Activated CD4-positive, alpha-beta T cell treated with anti-CD3 and anti-CD28 coated beads for 36 hours (primary cell): ENCODE results near the gene ANO6. TPM values are rescaled to one million over a fixed set of nuclear protein-coding genes. Genes with fewer than 3 reads are reported as not detected.
"Not testable (repeated sequence)": the region's sequence is repeated elsewhere in the genome, so short reads cannot be mapped to it uniquely, and the experiment has no call there.

Experiments used
- ATAC-seq: fragments of 200-7000 bp; cut with Tn5 transposase; one replicate; pipeline ENCODE4 v1.10.0; 2021; ENCODE audit warnings: mild to moderate bottlenecking, moderate library complexity
- CTCF ChIA-PET: fragments of 350-600 bp; sonication (Branson Sonifier 250); formaldehyde crosslinking; loops from one replicate; lab custom pipeline; 2021; ENCODE audit warnings: antibody characterized with exemption; lab: Charles Lee
- POLR2A ChIA-PET: fragments of 350-600 bp; sonication (Branson Sonifier 250); formaldehyde crosslinking; loops from one replicate; lab custom pipeline; 2021; ENCODE audit warnings: antibody characterized with exemption, inconsistent platforms; lab: Charles Lee
- DNase-seq: peaks from one replicate; pipeline ENCODE4 v3.0.0-alpha.2; 2020
- H3K27ac Mint-ChIP-seq: one replicate; pipeline ENCODE4 v1.8.0; 2021; ENCODE audit warnings: mixed read lengths
- H3K27me3 Mint-ChIP-seq: one replicate; pipeline ENCODE4 v1.8.0; 2021; ENCODE audit warnings: mixed read lengths
- H3K36me3 Mint-ChIP-seq: one replicate; pipeline ENCODE4 v1.8.0; 2021; ENCODE audit warnings: low read depth, mixed read lengths
- H3K4me1 Mint-ChIP-seq: one replicate; pipeline ENCODE4 v1.8.0; 2021; ENCODE audit warnings: mixed read lengths
- H3K4me3 Mint-ChIP-seq: one replicate; pipeline ENCODE4 v1.8.0; 2021; ENCODE audit warnings: mild to moderate bottlenecking, moderate library complexity, mixed read lengths
- H3K9me3 Mint-ChIP-seq: one replicate; pipeline ENCODE4 v1.8.0; 2021; ENCODE audit warnings: low read depth, mixed read lengths
- intact Hi-C, 2 experiments: fragments of 100-400 bp; cut with DNase I in 1 of 2; cut with micrococcal nuclease in 1 of 2; formaldehyde crosslinking; loops; one replicate each; pipeline versions ENCODE4 v1.14.2 to v1.15.1; 2022 to 2024; cut with DNase I, micrococcal nuclease
- total RNA-seq, 2 experiments: library from RNA; stranded (reverse); gene quantifications; one replicate each; pipeline ENCODE4 v1.2.3, GENCODE V29; 2021

ANO6 gene
- total RNA-seq, 2 experiments from 2014 or later = 18.7 to 20.3 TPM

DNA sequence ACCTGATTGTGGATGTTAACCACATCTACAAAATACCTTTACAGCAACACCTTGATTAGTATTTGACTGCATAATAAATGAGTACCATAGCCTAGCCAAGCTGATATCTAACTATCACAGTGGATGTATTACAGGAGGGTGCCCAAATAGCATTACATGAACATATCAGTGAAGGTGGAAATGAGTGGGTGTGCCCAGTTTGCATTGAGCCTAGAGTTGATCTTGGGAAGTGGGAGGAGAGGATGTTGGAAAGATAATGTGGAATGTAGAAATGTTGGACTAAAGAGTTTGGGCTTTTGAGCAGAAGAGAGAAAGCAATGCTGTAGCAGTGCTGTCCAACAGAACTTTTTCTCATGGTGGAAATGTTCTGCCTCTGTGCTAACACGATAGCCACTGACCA, 98.9 kb downstream of the ANO6 start:
- POLR2A ChIA-PET = no interaction called here
- Mint-ChIP-seq H3K27me3 (no peaks in the 10 kb centered on the region), H3K9me3 (peaks cover 2% of the 10 kb centered on the region), H3K4me1 (peaks cover 2% of the 10 kb centered on the region), H3K36me3 (peaks cover 16% of the 10 kb centered on the region), H3K27ac (no peak overlapping the region), H3K4me3 (no peak overlapping the region)
- no peak for DNase-seq
- no peak for ATAC-seq
- CTCF ChIA-PET = no interaction called here
- intact Hi-C loops = no loop called here

DNA sequence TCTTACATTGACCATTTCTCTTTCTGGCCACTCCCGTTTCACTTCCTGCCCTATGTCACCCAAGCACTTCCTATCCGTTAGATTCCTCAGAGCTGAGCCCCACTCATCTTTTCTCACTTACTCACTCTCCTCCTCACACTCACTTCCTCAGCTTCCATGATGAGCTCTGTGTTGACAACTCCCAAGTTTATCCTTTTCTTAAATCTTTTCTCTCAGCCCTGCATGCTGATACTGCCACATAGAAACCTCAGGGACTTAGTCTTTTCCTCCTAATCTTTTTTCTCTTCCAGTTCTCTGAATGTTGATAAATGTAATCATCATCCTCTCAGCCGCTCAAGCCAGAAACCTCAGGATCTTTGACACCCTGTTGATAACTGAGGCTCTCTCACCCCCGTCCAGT, 99.6 kb downstream of the ANO6 start:
- intact Hi-C loops = no loop called here
- Mint-ChIP-seq H3K27me3 (no peaks in the 10 kb centered on the region), H3K36me3 (peaks cover 16% of the 10 kb centered on the region), H3K4me3 (no peak overlapping the region), H3K27ac (no peak overlapping the region), H3K9me3 (peaks cover 2% of the 10 kb centered on the region), H3K4me1 (peaks cover 2% of the 10 kb centered on the region)
- CTCF ChIA-PET = no interaction called here
- DNase-seq (no peak), ATAC-seq (no peak)
- POLR2A ChIA-PET = no interaction called here

DNA sequence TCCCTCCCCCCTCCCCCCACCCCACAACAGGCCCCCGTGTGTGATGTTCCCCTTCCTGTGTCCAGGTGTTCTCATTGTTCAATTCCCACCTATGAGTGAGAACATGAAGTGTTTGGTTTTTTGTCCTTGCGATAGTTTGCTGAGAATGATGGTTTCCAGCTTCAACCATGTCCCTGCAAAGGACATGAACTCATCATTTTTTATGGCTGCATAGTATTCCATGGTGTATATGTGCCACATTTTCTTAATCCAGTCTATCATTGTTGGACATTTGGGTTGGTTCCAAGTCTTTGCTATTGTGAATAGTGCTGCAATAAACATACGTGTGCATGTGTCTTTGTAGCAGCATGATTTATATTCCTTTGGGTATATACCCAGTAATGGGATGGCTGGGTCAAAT, 101.4 kb downstream of the ANO6 start:
- H3K4me3 Mint-ChIP-seq, H3K9me3 Mint-ChIP-seq, H3K27ac Mint-ChIP-seq, CTCF ChIA-PET, DNase-seq, POLR2A ChIA-PET, H3K27me3 Mint-ChIP-seq, H3K4me1 Mint-ChIP-seq, ATAC-seq, intact Hi-C loops: not testable (repeated sequence)
- peaks cover 16% of the 10 kb centered on the region for H3K36me3 Mint-ChIP-seq

DNA sequence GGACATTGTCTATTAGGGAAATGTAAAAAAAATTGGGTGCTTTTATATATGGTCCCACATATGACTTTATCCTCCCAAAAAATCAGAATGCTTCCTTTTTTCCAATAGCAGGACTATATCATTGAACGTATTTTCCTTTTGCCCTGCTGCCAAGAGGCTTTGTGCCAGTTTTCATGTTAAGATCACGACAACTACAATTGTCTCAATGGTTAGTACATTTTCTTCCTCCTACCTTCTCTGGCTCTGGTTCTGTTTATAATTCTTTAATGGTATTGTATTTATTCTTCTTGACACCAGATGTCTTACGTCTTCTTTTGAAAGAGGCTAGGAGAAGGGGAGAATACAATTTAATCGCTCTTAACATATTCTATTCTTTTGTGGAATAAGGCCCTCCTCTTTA, 106.9 kb downstream of the ANO6 start:
- intact Hi-C loops = no loop called here
- POLR2A ChIA-PET = no interaction called here
- Mint-ChIP-seq H3K27me3 (no peaks in the 10 kb centered on the region), H3K36me3 (peaks cover 2% of the 10 kb centered on the region), H3K27ac (no peak overlapping the region), H3K4me3 (no peak overlapping the region), H3K9me3 (no peaks in the 10 kb centered on the region), H3K4me1 (peaks cover 10% of the 10 kb centered on the region)
- CTCF ChIA-PET = interaction anchor here (0.5 to 1.1 kb wide), 2 partner anchors 17 to 495 kb away, joined by 3 read pairs; no protein-coding TSS in a partner anchor
- ATAC-seq (no peak), DNase-seq (no peak)

DNA sequence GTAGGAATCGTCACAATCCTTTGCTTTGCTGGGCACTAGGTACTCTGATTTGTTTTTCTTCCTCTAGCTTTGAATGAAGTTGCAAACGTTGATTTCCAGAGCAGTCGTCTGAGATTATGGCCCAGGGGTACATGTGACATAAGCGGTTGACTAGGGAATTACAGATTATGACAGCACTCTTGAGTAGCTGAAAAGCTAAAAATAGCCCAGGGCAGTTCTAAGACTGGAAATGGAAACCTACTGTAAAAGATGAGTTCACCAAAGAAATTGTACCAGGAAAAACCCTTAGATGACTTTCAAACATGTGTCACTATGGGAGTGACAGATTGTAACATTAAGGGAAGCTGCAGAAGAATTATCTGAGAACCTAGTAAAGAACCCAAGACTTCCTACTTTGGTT, 108.5 kb downstream of the ANO6 start:
- H3K9me3 Mint-ChIP-seq = no peaks in the 10 kb centered on the region
- DNase-seq (no peak), ATAC-seq (peak; percentile 81)
- H3K36me3 Mint-ChIP-seq = peaks cover 2% of the 10 kb centered on the region
- H3K4me3 Mint-ChIP-seq = no peak overlapping the region
- intact Hi-C loops = no loop called here
- ChIA-PET CTCF (interaction anchor here (0.6 to 1.4 kb wide), 2 partner anchors 35 to 391 kb away, joined by 3 to 4 read pairs; no protein-coding TSS in a partner anchor), POLR2A (no interaction called here)
- peaks cover 13% of the 10 kb centered on the region for H3K4me1 Mint-ChIP-seq
- no peaks in the 10 kb centered on the region for H3K27me3 Mint-ChIP-seq
- H3K27ac Mint-ChIP-seq = no peak overlapping the region

DNA sequence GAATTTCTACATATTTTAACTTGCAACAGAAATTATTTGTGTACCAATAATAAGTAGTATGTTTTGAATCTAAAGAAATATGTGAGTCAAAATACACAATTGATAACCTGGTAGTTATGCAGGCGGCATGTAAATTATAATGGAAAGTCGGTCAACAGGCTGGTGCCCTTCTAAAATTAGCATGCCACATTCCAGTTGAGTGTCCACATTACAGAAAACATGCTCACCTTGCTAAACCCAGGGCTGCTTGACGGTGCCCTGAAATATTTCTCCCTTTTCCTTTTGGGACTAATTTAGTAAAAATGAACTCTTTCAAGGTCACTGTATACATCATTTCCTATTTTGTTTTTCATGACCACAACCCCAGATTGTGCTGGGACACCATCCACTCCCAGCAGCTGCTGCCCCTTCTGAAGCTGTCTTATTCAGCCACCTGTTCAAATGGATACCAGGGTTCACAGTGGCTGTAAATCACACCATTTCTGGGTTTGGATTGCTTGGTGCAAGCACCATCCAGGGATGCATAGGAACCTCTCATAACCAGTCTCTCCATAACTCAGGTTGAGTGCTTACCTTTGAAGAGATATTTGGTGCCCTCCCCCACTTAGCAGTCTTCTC, 110.6 kb downstream of the ANO6 start:
- CTCF ChIA-PET = no interaction called here

DNA sequence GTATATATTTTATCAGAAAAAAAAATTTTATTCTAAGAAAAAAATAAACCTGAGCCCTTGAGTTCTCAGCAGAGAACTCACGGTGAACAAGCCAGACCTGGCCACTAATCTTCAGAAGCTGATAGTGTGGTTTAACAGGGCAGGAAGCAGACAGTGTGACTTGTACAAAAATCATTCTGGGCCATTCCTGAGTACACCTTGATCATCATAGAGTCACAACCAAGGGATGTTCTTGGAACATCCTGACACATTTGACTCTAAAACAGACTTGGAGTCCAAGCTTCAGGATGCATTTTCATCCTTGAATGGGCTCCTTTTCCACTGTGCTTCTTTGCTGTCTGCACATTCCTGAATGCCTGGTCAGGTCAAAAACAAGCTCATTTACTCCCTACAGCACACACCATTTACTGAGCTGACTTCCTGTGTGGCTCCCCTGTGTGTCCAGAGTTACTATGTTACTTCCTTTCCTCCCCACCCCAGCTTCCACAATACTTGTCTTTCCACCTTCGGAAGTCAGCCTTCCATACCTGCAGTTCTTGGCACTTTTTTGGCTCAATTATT, 112.0 kb downstream of the ANO6 start:
- Mint-ChIP-seq H3K27me3 (no peaks in the 10 kb centered on the region), H3K4me1 (peaks cover 14% of the 10 kb centered on the region), H3K36me3 (peaks cover 17% of the 10 kb centered on the region), H3K9me3 (no peaks in the 10 kb centered on the region), H3K27ac (no peak overlapping the region), H3K4me3 (no peak overlapping the region)
- CTCF ChIA-PET = interaction anchor here (0.5 kb wide), 1 partner anchor 72 kb away, joined by 3 read pairs; no protein-coding TSS in a partner anchor
- DNase-seq = no peak
- POLR2A ChIA-PET = interaction anchor here (0.6 kb wide), 1 partner anchor 34 kb away, joined by 8 read pairs; no protein-coding TSS in a partner anchor
- intact Hi-C loops = no loop called here
- ATAC-seq = no peak

More for the DNA sequence above, 110.6 kb downstream of the ANO6 start:
- Mint-ChIP-seq H3K4me3 (no peak overlapping the region), H3K27ac (no peak overlapping the region), H3K4me1 (peaks cover 13% of the 10 kb centered on the region), H3K27me3 (no peaks in the 10 kb centered on the region), H3K36me3 (peaks cover 5% of the 10 kb centered on the region), H3K9me3 (no peaks in the 10 kb centered on the region)
- intact Hi-C loops = no loop called here
- ATAC-seq (no peak), DNase-seq (no peak)
- POLR2A ChIA-PET = no interaction called here

DNA sequence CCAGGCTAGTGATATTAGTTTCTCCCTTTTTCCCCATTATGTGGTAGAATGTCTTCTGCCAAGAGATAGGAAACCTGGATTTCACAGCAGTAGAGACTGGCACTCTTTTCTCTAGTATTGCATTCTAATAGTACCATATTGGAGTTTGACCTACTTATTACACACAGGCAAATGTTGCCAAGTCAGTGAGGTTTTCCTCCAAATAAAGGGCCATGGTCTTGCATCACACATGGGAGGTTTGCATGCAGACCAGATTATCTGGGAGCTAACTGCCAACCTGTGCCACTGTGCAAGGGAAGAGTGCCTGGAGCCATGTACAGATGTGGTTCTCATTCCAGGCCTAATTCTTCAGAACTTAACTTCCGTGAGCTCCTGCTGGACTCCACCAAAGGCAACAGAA, 113.3 kb downstream of the ANO6 start:
- ATAC-seq (no peak), DNase-seq (no peak)
- H3K27me3 Mint-ChIP-seq = no peaks in the 10 kb centered on the region
- ChIA-PET CTCF (no interaction called here), POLR2A (no interaction called here)
- no peaks in the 10 kb centered on the region for H3K9me3 Mint-ChIP-seq
- intact Hi-C loops = no loop called here
- H3K27ac Mint-ChIP-seq = no peak overlapping the region
- peaks cover 17% of the 10 kb centered on the region for H3K36me3 Mint-ChIP-seq
- no peak overlapping the region for H3K4me3 Mint-ChIP-seq
- H3K4me1 Mint-ChIP-seq = peaks cover 12% of the 10 kb centered on the region

DNA sequence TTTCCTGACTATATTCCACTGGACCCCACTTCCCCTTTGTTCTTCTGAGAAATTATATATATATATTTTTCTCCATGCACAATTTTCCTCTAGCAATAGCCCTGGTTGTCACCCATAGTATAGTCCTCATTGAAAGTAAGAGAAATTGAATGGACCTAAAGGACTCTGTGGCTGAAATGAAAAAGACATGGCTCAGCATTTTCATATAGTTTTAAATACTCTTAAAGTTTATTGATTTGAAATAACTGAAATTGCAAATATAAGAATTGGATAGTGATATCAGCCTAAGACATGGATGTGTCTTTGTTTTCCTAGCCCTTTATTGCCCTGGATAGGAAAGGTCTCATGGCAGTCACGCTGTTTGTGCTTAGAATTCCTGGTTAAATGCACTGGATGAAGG, 113.8 kb downstream of the ANO6 start:
- ATAC-seq (no peak), DNase-seq (no peak)
- Mint-ChIP-seq H3K27ac (no peak overlapping the region), H3K36me3 (peaks cover 17% of the 10 kb centered on the region), H3K27me3 (no peaks in the 10 kb centered on the region), H3K4me3 (no peak overlapping the region), H3K9me3 (no peaks in the 10 kb centered on the region), H3K4me1 (peaks cover 9% of the 10 kb centered on the region)
- intact Hi-C loops = no loop called here
- CTCF ChIA-PET = no interaction called here
- POLR2A ChIA-PET = no interaction called here

DNA sequence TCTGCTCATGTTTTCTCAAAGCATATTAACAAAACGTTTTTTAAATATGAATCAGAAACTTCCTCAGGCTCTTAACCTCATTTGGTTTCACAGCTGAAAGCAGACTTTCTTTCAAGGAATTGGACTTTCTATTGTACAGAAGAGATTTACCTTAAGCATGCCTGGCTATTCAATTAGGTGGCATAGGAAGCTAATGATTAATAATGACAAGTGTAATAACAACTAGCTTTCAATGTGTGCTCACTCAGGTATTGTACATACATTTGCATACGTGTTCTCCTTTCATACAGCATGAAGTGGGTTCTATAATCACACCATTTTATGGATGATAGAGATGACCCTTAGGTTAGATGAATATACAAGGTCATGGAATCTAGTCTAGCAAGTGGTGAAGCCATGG, 115.7 kb downstream of the ANO6 start:
- Mint-ChIP-seq H3K4me3 (no peak overlapping the region), H3K36me3 (peaks cover 17% of the 10 kb centered on the region), H3K9me3 (no peaks in the 10 kb centered on the region), H3K27ac (no peak overlapping the region), H3K27me3 (no peaks in the 10 kb centered on the region), H3K4me1 (peaks cover 4% of the 10 kb centered on the region)
- intact Hi-C loops = no loop called here
- POLR2A ChIA-PET = interaction anchor here (0.6 kb wide), 1 partner anchor 12 kb away, joined by 3 read pairs; no protein-coding TSS in a partner anchor
- DNase-seq (no peak), ATAC-seq (no peak)
- CTCF ChIA-PET = no interaction called here

DNA sequence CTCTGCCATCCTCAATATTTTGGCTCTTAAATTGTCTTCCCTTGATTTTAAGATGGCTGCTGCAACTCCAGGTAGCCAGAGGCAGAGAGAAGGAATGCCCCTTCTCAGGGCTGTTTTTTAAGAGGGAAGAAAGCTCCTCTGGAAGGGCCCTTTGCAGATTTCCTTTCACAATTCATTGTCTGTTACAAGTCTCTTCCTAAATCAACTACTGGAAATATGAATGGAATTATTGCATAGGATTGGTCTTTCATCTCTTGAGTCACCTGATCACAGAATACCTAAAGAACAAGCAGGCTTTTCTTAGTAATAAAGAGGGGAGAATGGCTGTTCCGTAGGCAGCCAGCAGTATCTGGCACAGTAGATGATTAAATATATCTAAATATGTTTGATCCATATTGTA, 118.5 kb downstream of the ANO6 start:
- Mint-ChIP-seq H3K27ac (no peak overlapping the region), H3K4me1 (peaks cover 2% of the 10 kb centered on the region), H3K27me3 (no peaks in the 10 kb centered on the region), H3K9me3 (no peaks in the 10 kb centered on the region), H3K4me3 (no peak overlapping the region), H3K36me3 (peaks cover 17% of the 10 kb centered on the region)
- ATAC-seq (no peak), DNase-seq (no peak)
- POLR2A ChIA-PET = no interaction called here
- intact Hi-C loops = no loop called here
- CTCF ChIA-PET = interaction anchor here (1.0 kb wide), 1 partner anchor 9 kb away, joined by 3 read pairs; no protein-coding TSS in a partner anchor

DNA sequence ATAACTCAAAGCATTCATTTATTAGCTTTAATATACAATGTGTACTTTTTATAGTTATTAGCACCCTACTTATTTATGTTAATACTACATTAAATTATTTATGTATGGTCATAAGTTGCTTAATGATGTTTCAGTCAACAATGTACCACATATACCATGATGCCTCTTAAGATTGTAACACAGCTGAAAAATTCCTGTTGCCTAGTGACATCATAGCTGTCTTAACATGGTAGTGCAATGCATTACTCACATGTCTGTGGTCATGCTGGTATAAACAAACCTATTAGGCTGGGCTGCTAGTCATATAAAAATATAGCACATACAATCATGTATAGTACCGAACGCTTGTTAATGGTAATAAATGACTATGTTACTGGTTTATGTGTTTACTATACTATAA, 120.4 kb downstream of the ANO6 start:
- ChIA-PET CTCF (no interaction called here), POLR2A (no interaction called here)
- Mint-ChIP-seq H3K27ac (no peak overlapping the region), H3K9me3 (no peaks in the 10 kb centered on the region), H3K36me3 (peaks cover 14% of the 10 kb centered on the region), H3K27me3 (no peaks in the 10 kb centered on the region), H3K4me1 (peaks cover 2% of the 10 kb centered on the region), H3K4me3 (no peak overlapping the region)
- DNase-seq = no peak
- intact Hi-C loops = no loop called here
- ATAC-seq = no peak
